ENCODE results near the gene RFXAP.
"Not testable (repeated sequence)": the region's sequence is repeated elsewhere in the genome, so short reads cannot be mapped to it uniquely, and the experiment has no call there.

Gene RFXAP, protein sequence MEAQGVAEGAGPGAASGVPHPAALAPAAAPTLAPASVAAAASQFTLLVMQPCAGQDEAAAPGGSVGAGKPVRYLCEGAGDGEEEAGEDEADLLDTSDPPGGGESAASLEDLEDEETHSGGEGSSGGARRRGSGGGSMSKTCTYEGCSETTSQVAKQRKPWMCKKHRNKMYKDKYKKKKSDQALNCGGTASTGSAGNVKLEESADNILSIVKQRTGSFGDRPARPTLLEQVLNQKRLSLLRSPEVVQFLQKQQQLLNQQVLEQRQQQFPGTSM

DNA sequence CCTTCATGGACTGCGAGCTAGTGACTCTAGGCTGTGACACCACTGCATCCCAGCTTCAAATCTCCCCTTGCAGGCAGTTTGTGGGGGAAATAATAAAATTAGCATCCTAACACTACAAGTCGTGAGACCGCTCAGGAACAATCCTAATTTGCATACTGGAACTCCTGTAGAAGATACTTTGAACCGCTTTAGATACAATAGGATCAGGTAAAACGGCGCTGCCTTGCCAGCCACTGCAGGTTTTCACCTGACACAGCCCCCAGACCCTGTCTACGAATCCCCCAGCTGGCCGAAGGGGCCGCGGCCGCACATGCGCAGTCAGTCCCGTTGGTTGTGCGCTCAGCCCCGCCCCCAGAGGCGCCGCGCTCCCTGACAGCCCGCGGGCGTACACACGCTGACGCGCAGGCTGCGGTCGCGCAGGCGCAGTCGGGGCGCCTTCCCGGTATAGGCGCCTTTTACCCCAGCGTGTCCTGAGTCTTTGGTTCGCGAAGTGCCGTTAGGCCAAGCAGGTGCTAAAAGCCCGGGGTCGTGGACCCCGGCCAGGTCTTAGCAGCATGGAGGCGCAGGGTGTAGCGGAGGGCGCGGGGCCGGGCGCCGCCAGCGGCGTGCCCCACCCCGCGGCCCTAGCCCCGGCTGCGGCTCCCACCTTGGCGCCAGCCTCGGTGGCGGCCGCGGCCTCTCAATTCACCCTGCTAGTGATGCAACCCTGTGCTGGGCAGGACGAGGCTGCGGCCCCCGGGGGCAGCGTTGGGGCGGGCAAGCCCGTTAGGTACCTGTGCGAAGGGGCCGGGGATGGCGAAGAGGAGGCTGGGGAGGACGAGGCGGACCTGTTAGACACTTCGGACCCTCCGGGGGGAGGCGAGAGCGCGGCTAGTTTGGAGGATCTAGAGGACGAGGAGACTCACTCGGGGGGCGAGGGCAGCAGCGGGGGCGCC lies at the start of gene RFXAP:
RFXAP (plus strand) TSS at position 419 of the 935 bp plus-strand sequence; CDS start at position 555, 136 bp downstream.
- in situ Hi-C loops (cut with HindIII; ENCODE audit: low sequenced_read_pairs): no loop called here

DNA sequence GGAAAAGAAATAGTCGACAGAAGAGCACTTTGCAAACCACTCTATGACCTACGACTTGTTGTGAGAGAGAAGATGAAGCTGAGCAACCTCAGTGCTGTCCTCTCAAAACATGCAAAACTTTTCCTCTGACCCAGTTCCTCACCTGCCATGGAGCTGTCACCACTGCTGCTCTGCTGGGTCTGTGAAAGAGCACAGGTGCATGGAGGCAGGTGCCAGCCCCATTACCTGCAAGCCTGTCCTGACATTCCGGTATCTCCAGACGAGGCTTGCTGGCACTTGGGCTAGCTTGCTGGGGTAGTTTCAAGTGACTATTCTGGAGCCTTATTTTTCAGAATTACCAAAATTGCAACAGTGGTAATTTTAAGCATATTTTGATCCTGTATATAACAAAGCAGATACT lies 49.5 kb upstream of the RFXAP start:
- in situ Hi-C loops (cut with HindIII; ENCODE audit: low sequenced_read_pairs): no loop called here

DNA sequence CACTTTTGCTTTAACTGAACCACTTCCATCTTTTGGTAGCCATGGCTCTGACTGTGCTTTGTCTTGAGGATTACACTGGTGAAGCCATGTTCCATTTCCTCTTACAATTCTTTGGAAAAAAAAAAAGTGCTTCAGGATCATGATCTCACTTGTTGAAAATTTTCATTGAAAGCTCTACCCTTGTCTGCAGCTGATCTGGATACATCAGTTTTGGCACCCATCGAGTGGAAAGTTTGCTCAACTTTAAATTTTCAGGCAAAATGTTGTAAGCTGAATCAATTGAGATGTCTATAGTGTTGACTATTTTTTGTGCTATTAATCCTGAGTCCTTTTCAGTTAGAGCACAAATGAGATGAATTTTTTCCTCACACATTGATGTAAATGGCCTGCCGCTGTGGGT lies 48.3 kb upstream of the RFXAP start:
- in situ Hi-C loops (cut with HindIII; ENCODE audit: low sequenced_read_pairs): no loop called here

GRCh38 chr13:36772853-36773252 lies 46.2 kb upstream of the RFXAP start:
- in situ Hi-C loops (cut with HindIII; ENCODE audit: low sequenced_read_pairs): no loop called here

- in situ Hi-C loops (cut with HindIII; ENCODE audit: low sequenced_read_pairs): no loop called here
Observed at GRCh38 chr13:36774931-36775330, 44.1 kb upstream of the RFXAP start.

GRCh38 chr13:36776175-36776574 lies 42.8 kb upstream of the RFXAP start:
- in situ Hi-C loops (cut with HindIII; ENCODE audit: low sequenced_read_pairs): no loop called here

GRCh38 chr13:36778083-36778671 lies 40.8 kb upstream of the RFXAP start:
- in situ Hi-C loops (cut with HindIII; ENCODE audit: low sequenced_read_pairs): no loop called here

DNA sequence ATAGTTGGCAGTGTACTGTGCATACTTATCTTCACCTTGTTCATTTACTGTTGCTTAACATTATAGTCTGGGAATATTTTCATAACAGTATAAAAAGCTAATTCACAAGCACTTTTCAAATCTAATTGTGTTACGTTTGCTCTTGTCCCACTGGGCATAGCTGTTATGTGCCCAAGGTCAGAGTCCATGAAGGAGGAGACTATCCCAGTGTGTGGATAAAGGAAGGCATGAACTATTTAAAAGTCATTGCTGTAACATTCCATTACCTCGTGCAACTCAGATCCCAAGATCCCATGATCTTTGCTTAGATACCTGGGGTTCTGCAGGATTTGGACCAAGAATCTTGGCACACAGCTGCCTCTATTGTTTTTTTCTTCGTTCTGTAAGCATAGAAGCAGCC lies 35.1 kb upstream of the RFXAP start:
- in situ Hi-C loops (cut with HindIII; ENCODE audit: low sequenced_read_pairs): no loop called here

DNA sequence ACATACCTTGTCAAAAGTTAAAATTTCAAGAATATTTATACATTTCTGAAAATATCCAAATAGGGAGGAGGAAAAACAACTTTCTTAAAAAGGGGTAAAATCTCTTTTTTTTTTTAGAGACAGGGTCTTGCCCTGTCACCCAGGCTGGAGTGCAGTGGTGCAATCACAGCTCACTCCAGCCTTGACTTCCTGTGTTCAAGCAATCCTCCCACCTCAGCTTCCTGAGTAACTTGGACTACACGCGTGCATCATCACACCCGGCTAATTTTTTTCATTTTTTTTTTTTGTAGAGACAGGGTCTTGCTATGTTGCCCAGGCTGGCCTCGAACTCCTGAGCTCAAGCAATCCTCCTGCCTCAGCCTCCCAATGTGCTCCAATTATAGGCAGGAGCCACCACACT lies 32.8 kb upstream of the RFXAP start:
- in situ Hi-C loops (cut with HindIII; ENCODE audit: low sequenced_read_pairs): not testable (repeated sequence)

GRCh38 chr13:36787181-36787580 lies 31.8 kb upstream of the RFXAP start:
- in situ Hi-C loops (cut with HindIII; ENCODE audit: low sequenced_read_pairs): no loop called here

- in situ Hi-C loops (cut with HindIII; ENCODE audit: low sequenced_read_pairs): no loop called here
Observed at GRCh38 chr13:36788276-36788675, 30.7 kb upstream of the RFXAP start.

GRCh38 chr13:36789061-36789460 lies 30.0 kb upstream of the RFXAP start:
- in situ Hi-C loops (cut with HindIII; ENCODE audit: low sequenced_read_pairs): no loop called here

GRCh38 chr13:36789730-36790129 lies 29.3 kb upstream of the RFXAP start:
- in situ Hi-C loops (cut with HindIII; ENCODE audit: low sequenced_read_pairs): no loop called here

- in situ Hi-C loops (cut with HindIII; ENCODE audit: low sequenced_read_pairs): no loop called here
Observed at GRCh38 chr13:36794706-36795105, 24.3 kb upstream of the RFXAP start.

DNA sequence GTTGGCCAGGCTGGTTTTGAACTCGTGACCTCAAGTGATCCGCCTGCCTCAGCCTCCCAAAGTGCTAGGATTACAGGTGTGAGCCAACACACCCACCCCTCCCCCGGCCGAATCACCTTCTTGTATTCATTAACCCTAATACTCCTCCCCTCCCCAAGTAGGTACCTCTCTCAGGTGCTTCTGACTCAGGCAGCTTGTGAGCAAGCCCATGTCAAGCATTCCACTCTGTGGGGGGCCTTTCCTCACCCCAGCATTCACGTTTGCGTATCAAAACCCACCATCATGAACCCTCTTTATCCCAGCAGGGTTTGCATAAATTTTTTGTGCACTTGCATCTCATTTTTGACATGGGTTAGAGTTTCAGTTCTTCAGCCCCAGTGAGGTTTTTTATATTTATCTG lies 23.6 kb upstream of the RFXAP start:
- in situ Hi-C loops (cut with HindIII; ENCODE audit: low sequenced_read_pairs): no loop called here

GRCh38 chr13:36796052-36796451 lies 23.0 kb upstream of the RFXAP start:
- in situ Hi-C loops (cut with HindIII; ENCODE audit: low sequenced_read_pairs): no loop called here

DNA sequence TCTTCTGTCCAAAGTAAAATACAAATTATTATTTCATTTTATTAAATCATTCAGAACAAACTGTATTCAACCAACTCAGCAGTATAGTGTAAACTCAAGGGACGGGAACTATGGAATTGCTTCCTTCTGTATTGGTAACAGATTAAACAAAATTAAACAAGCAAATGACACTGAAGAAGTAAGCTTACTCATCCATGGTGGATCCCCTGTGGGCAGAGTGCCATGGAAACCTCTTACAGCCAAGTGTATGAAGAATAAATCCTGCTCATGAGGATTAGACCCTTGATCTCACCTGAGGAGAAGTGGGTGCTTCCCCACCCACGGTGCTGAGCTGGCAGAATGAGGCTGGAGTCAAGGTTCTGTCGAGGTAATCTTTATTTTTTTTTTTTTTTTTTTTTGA lies 18.0 kb upstream of the RFXAP start:
- in situ Hi-C loops (cut with HindIII; ENCODE audit: low sequenced_read_pairs): no loop called here

DNA sequence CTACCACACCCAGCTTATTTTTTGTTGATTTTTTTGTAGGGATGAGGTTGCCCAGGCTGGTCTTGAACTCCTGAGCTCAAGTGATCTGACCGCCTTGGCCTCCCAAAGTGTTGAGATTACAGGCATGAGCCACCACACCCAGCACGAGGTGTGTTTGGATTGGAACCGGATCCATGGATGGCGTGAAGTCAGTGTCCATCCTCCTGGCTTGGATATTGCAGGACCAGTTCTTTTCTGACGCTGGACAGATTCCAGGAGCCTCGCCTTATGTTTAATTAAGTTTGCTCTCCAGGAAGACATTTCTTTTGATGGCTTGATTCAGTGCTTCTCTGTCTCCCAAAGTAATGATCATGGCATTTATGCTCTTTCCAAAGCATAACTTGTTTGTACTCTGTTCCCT lies 14.4 kb upstream of the RFXAP start:
- in situ Hi-C loops (cut with HindIII; ENCODE audit: low sequenced_read_pairs): no loop called here

GRCh38 chr13:36806102-36806501 lies 12.9 kb upstream of the RFXAP start:
- in situ Hi-C loops (cut with HindIII; ENCODE audit: low sequenced_read_pairs): no loop called here

DNA sequence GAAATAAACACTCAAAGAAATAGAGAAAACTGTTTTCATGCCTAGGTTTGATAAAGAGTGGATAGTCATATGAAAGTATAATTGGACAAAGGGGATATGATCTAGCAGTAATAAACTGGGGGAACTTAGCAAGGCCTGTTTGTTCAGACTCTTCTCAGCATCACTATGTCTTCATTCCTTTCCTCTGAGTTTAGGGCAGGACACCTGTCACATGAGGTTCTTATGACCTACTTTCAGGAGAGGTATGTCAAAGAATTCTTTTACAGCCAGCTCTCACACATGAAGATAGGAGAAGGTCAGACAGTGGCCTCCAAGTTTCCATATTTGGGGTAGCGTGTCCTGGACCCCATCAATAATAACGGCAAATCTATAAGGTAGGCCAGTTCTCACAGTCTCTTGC lies 11.4 kb upstream of the RFXAP start:
- in situ Hi-C loops (cut with HindIII; ENCODE audit: low sequenced_read_pairs): no loop called here

DNA sequence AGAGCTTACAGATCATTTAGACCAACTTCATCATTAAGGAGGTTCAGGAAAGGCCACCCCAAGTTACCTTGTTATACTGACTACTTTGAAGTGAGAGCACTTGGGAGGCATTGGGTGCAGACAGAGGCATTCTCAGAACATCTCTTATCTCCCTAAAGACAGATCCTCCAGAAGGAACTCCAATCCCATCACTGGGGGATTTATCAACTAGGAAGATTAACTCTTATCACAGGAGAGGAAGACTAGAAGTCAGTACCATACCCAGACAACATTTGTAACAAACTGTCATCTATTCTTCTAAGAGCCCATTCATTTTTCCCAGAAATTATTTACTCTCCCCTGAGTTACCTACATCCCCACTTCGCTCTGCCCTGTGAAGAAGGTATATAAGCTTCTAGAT lies 5.8 kb upstream of the RFXAP start:
- in situ Hi-C loops (cut with HindIII; ENCODE audit: low sequenced_read_pairs): no loop called here

- in situ Hi-C loops (cut with HindIII; ENCODE audit: low sequenced_read_pairs): no loop called here
Observed at GRCh38 chr13:36814465-36814864, 4.6 kb upstream of the RFXAP start.

Data from DLD1 (cell line).